VCaP (cell line): ENCODE measurements around the gene RAB3GAP2.
"Not testable (repeated sequence)": the region's sequence is repeated elsewhere in the genome, so short reads cannot be mapped to it uniquely, and the experiment has no call there.

Experiments used
- H3K27ac ChIP-seq: fragments of 450-650 bp; 2 replicates; pipeline ENCODE4 v1.5.1; 2017
- CTCF ChIP-seq: fragments of 450-650 bp; conservative IDR thresholded peaks from 2 replicates; pipeline ENCODE4 v1.5.1; 2017; ENCODE audit warnings: mild to moderate bottlenecking, moderate library complexity

Gene RAB3GAP2

GRCh38 chr1:220221269-220221668 lies 51.0 kb downstream of the RAB3GAP2 start:
- H3K27ac ChIP-seq: no peak overlapping the region
- no peak for TF ChIP-seq CTCF

GRCh38 chr1:220220699-220221040 lies 51.6 kb downstream of the RAB3GAP2 start:
- not testable (repeated sequence) for H3K27ac ChIP-seq

- no peak for TF ChIP-seq CTCF
- no peak overlapping the region for H3K27ac ChIP-seq
Observed at GRCh38 chr1:220219865-220220698, 52.2 kb downstream of the RAB3GAP2 start.

GRCh38 chr1:220219136-220219442 lies 53.2 kb downstream of the RAB3GAP2 start:
- no peak overlapping the region for H3K27ac ChIP-seq
- no peak for TF ChIP-seq CTCF

GRCh38 chr1:220218397-220219135 lies 53.7 kb downstream of the RAB3GAP2 start:
- H3K27ac ChIP-seq: not testable (repeated sequence)
- peak; percentile 85 for TF ChIP-seq CTCF

GRCh38 chr1:220217383-220217988 lies 54.8 kb downstream of the RAB3GAP2 start:
- TF ChIP-seq CTCF: peak; percentile 80
- H3K27ac ChIP-seq: no peak overlapping the region

- no peak overlapping the region for H3K27ac ChIP-seq
Observed at GRCh38 chr1:220213382-220213983, 58.8 kb downstream of the RAB3GAP2 start.

More at GRCh38 chr1:220213382-220213983, 58.8 kb downstream of the RAB3GAP2 start:
- TF ChIP-seq CTCF: no peak
